Keratinocyte (primary cell): ENCODE measurements around the gene ZNF17.

ENCODE experiments used
- EZH2 ChIP-seq: IDR thresholded peaks from one replicate; pipeline ENCODE4 v1.6.1; 2012; ENCODE audit warnings: inconsistent platforms, mild to moderate bottlenecking, low read length, moderate library complexity
- TF ChIP-seq, protein P1 (sequence below), 3 experiments: IDR thresholded peaks in 1 of 3; conservative IDR thresholded peaks in 1 of 3; optimal IDR thresholded peaks in 1 of 3; 2 replicates in 2 of 3; 3 replicates in 1 of 3; pipeline versions ENCODE3 to v1.5.1; 2011; ENCODE audit warnings: low read length in 3 of 3, mild to moderate bottlenecking in 3 of 3, moderate library complexity in 2 of 3, control low read depth in 1 of 3, inconsistent platforms in 1 of 3; ENCODE audit not compliant: insufficient read depth in 2 of 3; ENCODE audit errors: extremely low read depth in 1 of 3

DNA sequence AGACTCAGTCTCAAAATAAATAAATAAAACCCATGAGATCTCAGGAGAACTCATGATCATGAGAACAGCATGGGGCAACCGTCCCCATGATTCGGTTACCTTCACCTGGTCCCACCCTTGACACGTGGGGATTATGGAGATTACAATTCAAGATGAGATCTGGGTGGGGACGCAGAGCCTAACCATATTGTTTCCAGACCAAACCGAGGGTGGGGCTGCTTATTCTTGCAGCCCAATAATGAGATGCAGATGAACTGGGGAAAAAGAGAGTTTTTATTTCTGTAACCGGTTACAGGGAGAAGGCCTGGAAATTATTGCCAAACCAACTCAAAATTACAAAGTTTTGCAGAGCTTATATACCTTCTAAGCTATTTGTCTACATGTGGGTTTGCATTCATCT is 34.8 kb upstream of the ZNF17 start:
- TF ChIP-seq, protein P1, sequence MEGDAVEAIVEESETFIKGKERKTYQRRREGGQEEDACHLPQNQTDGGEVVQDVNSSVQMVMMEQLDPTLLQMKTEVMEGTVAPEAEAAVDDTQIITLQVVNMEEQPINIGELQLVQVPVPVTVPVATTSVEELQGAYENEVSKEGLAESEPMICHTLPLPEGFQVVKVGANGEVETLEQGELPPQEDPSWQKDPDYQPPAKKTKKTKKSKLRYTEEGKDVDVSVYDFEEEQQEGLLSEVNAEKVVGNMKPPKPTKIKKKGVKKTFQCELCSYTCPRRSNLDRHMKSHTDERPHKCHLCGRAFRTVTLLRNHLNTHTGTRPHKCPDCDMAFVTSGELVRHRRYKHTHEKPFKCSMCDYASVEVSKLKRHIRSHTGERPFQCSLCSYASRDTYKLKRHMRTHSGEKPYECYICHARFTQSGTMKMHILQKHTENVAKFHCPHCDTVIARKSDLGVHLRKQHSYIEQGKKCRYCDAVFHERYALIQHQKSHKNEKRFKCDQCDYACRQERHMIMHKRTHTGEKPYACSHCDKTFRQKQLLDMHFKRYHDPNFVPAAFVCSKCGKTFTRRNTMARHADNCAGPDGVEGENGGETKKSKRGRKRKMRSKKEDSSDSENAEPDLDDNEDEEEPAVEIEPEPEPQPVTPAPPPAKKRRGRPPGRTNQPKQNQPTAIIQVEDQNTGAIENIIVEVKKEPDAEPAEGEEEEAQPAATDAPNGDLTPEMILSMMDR (optimal IDR thresholded peaks at IDR 0.05 in 1 of 3, IDR thresholded peaks at IDR 0.05 in 1 of 3, conservative IDR thresholded peaks at IDR 0.05 in 1 of 3; ENCODE audit: extremely low read depth in 1 of 3, insufficient read depth in 2 of 3, low read length in 3 of 3) = no peak
- no peak for TF ChIP-seq EZH2
